Muscle layer of colon (tissue), 2 donors: ENCODE data around the gene TTLL10.

Experiments
- H3K27ac ChIP-seq: one replicate; pipeline ENCODE4 v1.7.0; 2013; ENCODE audit warnings: low read depth, mild to moderate bottlenecking, low read length, moderate library complexity
- H3K27me3 ChIP-seq, 2 donors: one replicate each; pipeline ENCODE4 v1.7.0; 2013; ENCODE audit warnings: low read length in 2 of 2, mild to moderate bottlenecking in 2 of 2; ENCODE audit not compliant: insufficient read depth in 2 of 2, control insufficient read depth in 1 of 2
- H3K36me3 ChIP-seq: one replicate; pipeline ENCODE4 v1.7.0; 2013; ENCODE audit warnings: mild to moderate bottlenecking, low read length; ENCODE audit not compliant: insufficient read depth
- H3K4me1 ChIP-seq: one replicate; pipeline ENCODE4 v1.7.0; 2013; ENCODE audit warnings: mild to moderate bottlenecking, low read length; ENCODE audit not compliant: insufficient read depth
- H3K4me3 ChIP-seq, 2 donors: one replicate each; pipeline ENCODE4 v1.7.0; 2013; ENCODE audit warnings: low read length in 2 of 2, low read depth in 1 of 2, mild to moderate bottlenecking in 1 of 2, moderate library complexity in 1 of 2
- H3K9ac ChIP-seq: one replicate; pipeline ENCODE4 v1.7.0; 2013; ENCODE audit warnings: low read length
- H3K9me3 ChIP-seq: one replicate; pipeline ENCODE4 v1.7.0; 2013; ENCODE audit warnings: mild to moderate bottlenecking, low read length
- donor health status: abdominal sarcoma.
- donor health status: Adenocarcinoma of cecum.

Gene TTLL10

DNA sequence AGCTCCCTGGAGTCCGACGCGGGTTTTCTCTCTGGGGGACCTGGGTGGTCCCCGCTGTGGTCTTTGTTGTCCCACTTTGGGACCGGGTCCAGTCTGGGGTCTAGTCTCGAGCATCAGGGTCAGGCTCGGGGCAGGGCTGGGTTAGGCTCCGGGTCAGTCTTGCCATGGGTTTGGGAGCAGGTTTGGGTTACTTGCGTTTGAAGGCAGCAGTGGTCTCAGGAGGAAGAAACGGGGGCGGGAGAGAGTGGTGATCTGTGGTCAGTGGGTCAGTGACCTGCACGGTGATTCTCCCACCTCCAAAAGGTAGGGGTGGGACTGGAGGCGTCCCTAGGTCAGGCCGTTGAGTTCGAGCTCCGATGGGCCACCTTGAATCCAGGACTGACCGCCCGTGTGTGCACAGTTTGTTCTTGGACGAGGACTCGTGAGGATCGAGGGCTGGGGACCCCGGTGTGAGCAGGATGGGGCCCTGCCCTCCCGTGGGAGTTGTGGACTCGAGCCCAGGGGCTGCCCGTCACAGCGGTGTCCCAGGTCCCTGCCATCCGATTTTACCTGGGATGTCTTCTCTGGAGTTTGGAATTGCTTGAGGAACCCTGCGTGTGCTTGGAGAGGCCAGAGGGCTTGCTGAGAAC lies 60.6 kb downstream of the TTLL10 start:
- Histone ChIP-seq H3K27me3 (peaks cover 0 to 29% of the 10 kb centered on the region in 2 donors), H3K4me1 (peaks cover 24% of the 10 kb centered on the region), H3K36me3 (peaks cover 11% of the 10 kb centered on the region), H3K9ac (no peak overlapping the region), H3K27ac (no peak overlapping the region), H3K9me3 (no peaks in the 10 kb centered on the region), H3K4me3 (no peak overlapping the region)

GRCh38 chr1:1235016-1235744 lies 61.5 kb downstream of the TTLL10 start:
- no peak overlapping the region for H3K9ac ChIP-seq
- peaks cover 11% of the 10 kb centered on the region for H3K36me3 ChIP-seq
- peaks cover 15% of the 10 kb centered on the region for H3K4me1 ChIP-seq
- no peak overlapping the region for H3K4me3 ChIP-seq
- H3K27me3 ChIP-seq, result peaks cover 0 to 38% of the 10 kb centered on the region in 2 donors
- no peaks in the 10 kb centered on the region for H3K9me3 ChIP-seq
- H3K27ac ChIP-seq, result no peak overlapping the region

DNA sequence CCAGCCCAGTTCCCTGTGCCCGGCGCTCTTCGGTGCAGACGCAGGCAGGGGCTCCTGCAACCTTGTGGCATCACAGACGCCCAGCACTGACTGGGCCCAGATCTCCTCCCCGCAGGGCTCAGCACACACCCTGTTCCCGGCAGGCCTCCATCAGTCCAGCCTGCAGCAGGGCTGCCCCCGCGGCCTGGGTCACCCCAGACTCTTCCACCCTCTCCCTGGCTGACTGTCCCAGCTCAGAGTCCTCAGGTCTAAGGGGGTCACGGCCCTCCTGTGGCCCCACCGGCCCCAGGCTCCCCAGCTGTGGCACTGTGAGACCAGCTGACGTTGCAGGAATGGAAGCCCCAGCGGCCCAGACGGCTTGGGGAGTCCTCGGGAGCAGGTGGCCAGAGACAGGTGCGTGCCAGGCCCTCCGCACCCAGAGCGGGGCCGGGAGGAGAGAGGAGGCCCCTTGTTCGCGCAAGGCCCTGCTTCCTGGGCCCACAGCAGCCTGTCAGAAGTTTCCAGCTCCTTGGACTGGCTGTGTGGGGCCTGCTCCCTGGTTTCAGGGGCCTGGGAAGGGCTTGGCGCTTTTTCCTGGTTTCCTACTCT lies 62.6 kb downstream of the TTLL10 start:
- Histone ChIP-seq H3K27me3 (peaks cover 0 to 42% of the 10 kb centered on the region in 2 donors), H3K4me3 (no peak overlapping the region), H3K9ac (no peak overlapping the region), H3K27ac (no peak overlapping the region), H3K4me1 (peaks cover 4% of the 10 kb centered on the region), H3K36me3 (peaks cover 11% of the 10 kb centered on the region), H3K9me3 (no peaks in the 10 kb centered on the region)

DNA sequence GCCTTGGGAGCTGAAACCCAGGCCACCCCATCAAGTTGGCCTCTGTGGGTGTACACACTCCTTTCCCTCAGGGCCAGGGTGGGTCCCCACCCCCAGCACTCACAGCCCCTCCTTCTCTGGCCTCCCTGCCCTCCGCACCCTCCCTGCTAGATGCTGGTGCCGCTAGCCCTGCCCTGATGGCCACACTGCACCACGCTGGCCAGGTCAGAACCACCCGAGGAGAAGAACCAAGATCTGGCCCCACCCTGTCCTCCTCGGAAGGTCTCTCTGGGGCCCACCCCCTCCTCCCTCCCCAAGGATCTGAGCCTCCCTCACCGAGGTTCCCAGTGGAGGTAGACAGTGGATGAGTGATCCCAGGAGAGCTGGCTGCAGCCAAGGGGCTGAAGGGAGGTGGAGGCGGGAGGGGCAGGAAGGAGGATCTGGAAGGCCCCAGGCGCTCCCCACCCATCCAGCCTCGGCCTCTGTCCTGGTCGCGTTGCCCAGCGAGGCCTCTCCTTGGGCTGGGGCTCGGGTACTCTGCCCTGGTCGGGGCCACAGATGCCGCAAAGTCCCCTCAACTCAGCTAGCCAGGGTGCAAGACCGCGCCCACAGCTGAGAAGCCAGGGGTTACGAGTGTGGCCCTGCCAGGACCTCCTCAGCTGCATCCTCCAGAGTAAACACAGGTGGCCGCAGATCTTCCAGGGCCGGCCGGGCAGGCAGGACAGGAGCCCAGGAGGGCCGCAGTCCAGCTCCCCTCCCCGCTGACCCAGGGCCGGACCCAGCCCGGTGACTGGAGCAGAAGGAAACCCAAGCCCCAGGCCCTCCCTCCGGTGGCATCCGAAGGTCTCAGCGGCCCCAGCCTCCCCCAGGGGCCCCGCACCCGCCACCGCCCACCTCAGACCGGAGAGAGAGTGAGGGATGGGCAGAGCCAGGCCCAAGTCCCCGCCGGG lies 63.5 kb downstream of the TTLL10 start:
- H3K27me3 ChIP-seq, result peaks cover 0 to 42% of the 10 kb centered on the region in 2 donors
- H3K36me3 ChIP-seq, result peaks cover 11% of the 10 kb centered on the region
- peaks cover 4% of the 10 kb centered on the region for H3K4me1 ChIP-seq
- H3K9me3 ChIP-seq, result no peaks in the 10 kb centered on the region
- H3K9ac ChIP-seq, result no peak overlapping the region
- no peak overlapping the region for H3K27ac ChIP-seq
- H3K4me3 ChIP-seq, result no peak overlapping the region

DNA sequence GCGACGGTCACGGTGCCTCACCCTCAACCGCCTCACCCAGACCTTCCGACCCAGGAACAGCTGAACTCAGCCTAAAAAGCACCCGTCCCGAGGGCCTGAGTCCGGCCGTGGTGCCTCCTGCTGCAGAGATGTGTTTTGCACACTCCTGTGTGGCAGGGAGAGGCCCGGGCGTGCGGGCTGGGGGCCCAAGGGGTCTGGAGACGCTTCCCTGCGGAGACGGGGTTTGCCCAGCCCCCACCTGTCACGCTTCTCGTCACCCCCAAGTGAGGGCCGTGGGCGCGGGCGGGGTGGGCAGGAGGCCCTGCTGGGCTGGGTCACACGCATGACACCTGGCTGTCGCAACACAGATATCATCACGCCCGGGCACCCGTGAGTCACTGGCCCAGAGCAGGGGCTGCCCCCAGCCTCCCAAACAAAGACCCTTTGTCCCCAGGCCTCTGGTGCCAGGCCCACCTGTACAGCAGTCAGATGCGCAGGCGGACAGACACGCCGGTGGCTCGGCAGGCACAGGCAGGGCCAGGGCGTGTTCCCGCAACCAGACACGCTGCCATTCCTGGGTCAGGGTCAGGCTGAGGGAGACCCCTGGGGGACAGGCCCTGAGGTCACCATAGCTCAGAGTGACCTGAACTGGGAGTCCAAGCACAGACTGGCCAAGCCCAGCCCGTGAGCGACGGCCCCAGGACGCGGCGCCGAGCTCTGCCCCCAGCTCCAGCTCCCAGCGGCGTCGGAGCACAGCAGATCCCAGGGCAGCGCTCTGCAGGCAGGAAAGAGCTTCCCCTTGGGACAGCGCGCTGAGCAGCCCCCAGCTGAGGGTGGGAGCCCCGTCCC lies 64.4 kb downstream of the TTLL10 start:
- peaks cover 11% of the 10 kb centered on the region for H3K36me3 ChIP-seq
- H3K9ac ChIP-seq, result no peak overlapping the region
- H3K4me3 ChIP-seq, result no peak overlapping the region

GRCh38 chr1:1238702-1239178 lies 65.1 kb downstream of the TTLL10 start:
- Histone ChIP-seq H3K4me1 (no peaks in the 10 kb centered on the region), H3K27ac (no peak overlapping the region), H3K9me3 (no peaks in the 10 kb centered on the region), H3K4me3 (no peak overlapping the region), H3K36me3 (peaks cover 10% of the 10 kb centered on the region), H3K9ac (no peak overlapping the region), H3K27me3 (peaks cover 0 to 42% of the 10 kb centered on the region in 2 donors)

More for the DNA sequence above, 64.4 kb downstream of the TTLL10 start:
- H3K9me3 ChIP-seq, result no peaks in the 10 kb centered on the region
- no peaks in the 10 kb centered on the region for H3K4me1 ChIP-seq
- peaks cover 0 to 42% of the 10 kb centered on the region in 2 donors for H3K27me3 ChIP-seq
- H3K27ac ChIP-seq, result no peak overlapping the region

DNA sequence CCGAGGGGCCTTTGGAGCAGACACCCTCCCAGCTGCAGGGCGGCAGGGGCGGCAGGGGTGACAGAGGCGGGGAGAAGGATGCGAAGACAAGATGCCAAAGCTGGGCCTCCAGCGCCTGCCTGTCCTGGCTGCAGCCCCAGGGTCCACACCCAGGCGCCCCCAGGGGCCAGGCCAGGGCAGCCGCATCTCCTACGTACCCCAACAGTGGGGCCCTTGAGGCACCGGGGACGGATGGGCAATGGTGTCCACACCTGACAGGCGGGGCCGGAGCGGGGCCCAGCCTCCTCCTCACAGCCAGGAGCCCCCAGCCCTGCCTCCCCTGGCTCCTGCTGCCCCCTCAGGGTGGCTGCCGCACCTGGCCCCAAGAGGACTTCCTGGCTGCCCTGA lies 65.5 kb downstream of the TTLL10 start:
- Histone ChIP-seq H3K36me3 (peaks cover 5% of the 10 kb centered on the region), H3K4me3 (no peak overlapping the region), H3K27ac (no peak overlapping the region), H3K27me3 (peaks cover 0 to 47% of the 10 kb centered on the region in 2 donors), H3K9ac (no peak overlapping the region), H3K4me1 (no peaks in the 10 kb centered on the region), H3K9me3 (no peaks in the 10 kb centered on the region)

DNA sequence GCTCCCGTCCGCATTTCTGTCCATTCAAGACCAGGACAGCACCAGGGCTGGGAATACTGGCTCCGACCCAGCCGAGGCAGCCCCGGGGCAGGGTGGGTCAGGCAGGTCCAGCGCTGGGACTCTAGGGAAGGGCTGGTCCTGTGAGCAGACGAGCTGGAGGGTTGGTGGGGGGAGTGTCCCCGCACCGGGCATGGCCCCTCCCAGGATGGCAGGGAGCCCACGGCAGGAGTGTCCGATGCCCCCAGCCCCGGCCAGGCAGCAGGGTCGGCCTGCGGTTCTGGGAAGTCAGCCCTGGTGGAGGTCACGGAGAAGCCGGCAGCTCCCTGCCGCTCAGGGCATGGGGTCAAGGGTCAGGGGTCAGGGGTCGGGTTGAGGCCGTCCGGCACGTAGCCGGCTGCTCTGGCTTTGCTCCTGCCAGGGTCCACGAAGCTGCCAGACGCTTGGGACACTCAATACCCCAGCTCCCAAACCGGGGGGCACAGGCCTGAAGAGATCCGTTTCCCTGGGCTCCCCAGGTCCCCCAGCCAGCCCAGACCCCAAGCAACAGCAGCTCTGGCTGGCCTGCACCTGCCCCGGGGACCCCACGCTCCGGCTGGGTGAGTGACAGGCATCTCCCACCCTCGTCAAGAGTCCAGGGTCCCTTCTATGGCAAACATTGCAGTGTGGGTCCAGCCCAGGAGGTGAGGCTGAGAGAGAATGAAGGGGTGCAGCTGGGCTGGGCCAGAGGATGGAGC lies 66.1 kb downstream of the TTLL10 start:
- Histone ChIP-seq H3K9ac (no peak overlapping the region), H3K4me1 (no peaks in the 10 kb centered on the region), H3K36me3 (no peaks in the 10 kb centered on the region), H3K27ac (no peak overlapping the region), H3K9me3 (no peaks in the 10 kb centered on the region), H3K4me3 (no peak overlapping the region), H3K27me3 (peaks cover 0 to 48% of the 10 kb centered on the region in 2 donors)

DNA sequence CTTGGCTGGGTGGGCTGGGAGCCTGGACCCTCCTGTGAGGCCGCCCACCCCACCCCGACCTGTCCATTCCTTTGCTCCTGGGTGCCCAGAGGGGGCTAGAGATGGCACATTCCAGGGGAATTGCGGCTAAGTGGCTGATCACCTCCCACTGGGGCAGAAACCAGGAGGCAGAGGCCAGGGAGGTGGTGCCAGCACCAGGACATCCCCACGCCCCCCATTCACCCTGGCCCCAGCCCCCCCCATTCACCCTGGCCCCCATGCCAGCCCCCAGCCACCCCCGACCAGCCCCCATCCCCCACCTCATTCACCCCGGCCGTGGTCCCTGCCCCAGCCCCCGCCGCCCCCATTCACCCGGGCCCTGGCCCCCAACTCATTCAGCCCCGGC lies 66.7 kb downstream of the TTLL10 start:
- Histone ChIP-seq H3K4me1 (no peaks in the 10 kb centered on the region), H3K9me3 (no peaks in the 10 kb centered on the region), H3K27ac (no peak overlapping the region), H3K9ac (no peak overlapping the region), H3K4me3 (no peak overlapping the region), H3K27me3 (peaks cover 0 to 50% of the 10 kb centered on the region in 2 donors), H3K36me3 (no peaks in the 10 kb centered on the region)
